ENCODE data around the gene S100A6.

The S100A6 gene

GRCh38 chr1:153534925-153535241, 908 bp downstream of the S100A6 start:
- Histone ChIP-seq H3K4me2 (ENCODE audit: low read length) (no peak overlapping the region), H3K9ac (ENCODE audit: low read length) (no peak overlapping the region), H3K9me3 (ENCODE audit: low read length) (no peaks in the 10 kb centered on the region), H2AFZ (ENCODE audit: low read length) (no peak overlapping the region), H3K9me2 (ENCODE audit: low read depth, low read length) (no peaks in the 10 kb centered on the region), H3K4me1 (ENCODE audit: insufficient read depth, low read length, severe bottlenecking) (peaks cover 7% of the 10 kb centered on the region), H3K36me3 (ENCODE audit: insufficient read depth, low read length) (no peaks in the 10 kb centered on the region), H3K27me3 (ENCODE audit: insufficient read depth, low read length) (no peaks in the 10 kb centered on the region), H3K79me2 (ENCODE audit: insufficient read depth, low read length) (no peaks in the 10 kb centered on the region), H3K27ac (ENCODE audit: low read depth, low read length, poor library complexity, severe bottlenecking) (no peak overlapping the region), H4K20me1 (ENCODE audit: insufficient read depth, low read length) (no peaks in the 10 kb centered on the region), H3K4me3 (ENCODE audit: low read depth, low read length, poor library complexity, severe bottlenecking) (no peak overlapping the region), H3F3A (ENCODE audit: insufficient read depth, low read length) (no peaks in the 10 kb centered on the region)
- TF ChIP-seq CTCF (IDR thresholded peaks at IDR 0.05; ENCODE audit: low read length) = no peak
- no peak for TF ChIP-seq EZH2 (IDR thresholded peaks at IDR 0.05; ENCODE audit: borderline replicate concordance, low read length)

- no peak overlapping the region for H3K9ac ChIP-seq (ENCODE audit: low read length)
- H3K9me3 ChIP-seq (ENCODE audit: low read length) = no peaks in the 10 kb centered on the region
- no peak overlapping the region for H3K4me3 ChIP-seq (ENCODE audit: low read depth, low read length, poor library complexity, severe bottlenecking)
- no peaks in the 10 kb centered on the region for H3K79me2 ChIP-seq (ENCODE audit: insufficient read depth, low read length)
- H3F3A ChIP-seq (ENCODE audit: insufficient read depth, low read length) = no peaks in the 10 kb centered on the region
- H3K27me3 ChIP-seq (ENCODE audit: insufficient read depth, low read length) = no peaks in the 10 kb centered on the region
- no peak overlapping the region for H3K4me2 ChIP-seq (ENCODE audit: low read length)
- no peak overlapping the region for H3K27ac ChIP-seq (ENCODE audit: low read depth, low read length, poor library complexity, severe bottlenecking)
- H3K36me3 ChIP-seq (ENCODE audit: insufficient read depth, low read length) = no peaks in the 10 kb centered on the region
- H4K20me1 ChIP-seq (ENCODE audit: insufficient read depth, low read length) = no peaks in the 10 kb centered on the region
- H3K9me2 ChIP-seq (ENCODE audit: low read depth, low read length) = no peaks in the 10 kb centered on the region
- TF ChIP-seq EZH2 (IDR thresholded peaks at IDR 0.05; ENCODE audit: borderline replicate concordance, low read length) = no peak
- TF ChIP-seq CTCF (IDR thresholded peaks at IDR 0.05; ENCODE audit: low read length) = no peak
- H2AFZ ChIP-seq (ENCODE audit: low read length) = no peak overlapping the region
- H3K4me1 ChIP-seq (ENCODE audit: insufficient read depth, low read length, severe bottlenecking) = peaks cover 7% of the 10 kb centered on the region
These were observed 1.4 kb downstream of the S100A6 start for GRCh38 chr1:153534226-153534924.

- Histone ChIP-seq H3K9ac (ENCODE audit: low read length) (no peak overlapping the region), H3K9me2 (ENCODE audit: low read depth, low read length) (no peaks in the 10 kb centered on the region), H3K27me3 (ENCODE audit: insufficient read depth, low read length) (no peaks in the 10 kb centered on the region), H3K79me2 (ENCODE audit: insufficient read depth, low read length) (no peaks in the 10 kb centered on the region), H3K4me3 (ENCODE audit: low read depth, low read length, poor library complexity, severe bottlenecking) (no peak overlapping the region), H3K36me3 (ENCODE audit: insufficient read depth, low read length) (no peaks in the 10 kb centered on the region), H4K20me1 (ENCODE audit: insufficient read depth, low read length) (no peaks in the 10 kb centered on the region), H3K9me3 (ENCODE audit: low read length) (no peaks in the 10 kb centered on the region), H3K4me2 (ENCODE audit: low read length) (no peak overlapping the region), H3K4me1 (ENCODE audit: insufficient read depth, low read length, severe bottlenecking) (peaks cover 7% of the 10 kb centered on the region), H3F3A (ENCODE audit: insufficient read depth, low read length) (no peaks in the 10 kb centered on the region), H2AFZ (ENCODE audit: low read length) (no peak overlapping the region), H3K27ac (ENCODE audit: low read depth, low read length, poor library complexity, severe bottlenecking) (no peak overlapping the region)
- TF ChIP-seq EZH2 (IDR thresholded peaks at IDR 0.05; ENCODE audit: borderline replicate concordance, low read length) (no peak), CTCF (IDR thresholded peaks at IDR 0.05; ENCODE audit: low read length) (no peak)
These were observed 2.0 kb downstream of the S100A6 start for GRCh38 chr1:153533689-153534201.
